Superior temporal gyrus (tissue), 1 donor: ENCODE results near the gene SIX1.

Experiments used
- DNase-seq: peaks from one replicate; pipeline ENCODE4 v3.0.0-alpha.2; 2016; ENCODE audit errors: extremely low spot score

The SIX1 gene

DNA sequence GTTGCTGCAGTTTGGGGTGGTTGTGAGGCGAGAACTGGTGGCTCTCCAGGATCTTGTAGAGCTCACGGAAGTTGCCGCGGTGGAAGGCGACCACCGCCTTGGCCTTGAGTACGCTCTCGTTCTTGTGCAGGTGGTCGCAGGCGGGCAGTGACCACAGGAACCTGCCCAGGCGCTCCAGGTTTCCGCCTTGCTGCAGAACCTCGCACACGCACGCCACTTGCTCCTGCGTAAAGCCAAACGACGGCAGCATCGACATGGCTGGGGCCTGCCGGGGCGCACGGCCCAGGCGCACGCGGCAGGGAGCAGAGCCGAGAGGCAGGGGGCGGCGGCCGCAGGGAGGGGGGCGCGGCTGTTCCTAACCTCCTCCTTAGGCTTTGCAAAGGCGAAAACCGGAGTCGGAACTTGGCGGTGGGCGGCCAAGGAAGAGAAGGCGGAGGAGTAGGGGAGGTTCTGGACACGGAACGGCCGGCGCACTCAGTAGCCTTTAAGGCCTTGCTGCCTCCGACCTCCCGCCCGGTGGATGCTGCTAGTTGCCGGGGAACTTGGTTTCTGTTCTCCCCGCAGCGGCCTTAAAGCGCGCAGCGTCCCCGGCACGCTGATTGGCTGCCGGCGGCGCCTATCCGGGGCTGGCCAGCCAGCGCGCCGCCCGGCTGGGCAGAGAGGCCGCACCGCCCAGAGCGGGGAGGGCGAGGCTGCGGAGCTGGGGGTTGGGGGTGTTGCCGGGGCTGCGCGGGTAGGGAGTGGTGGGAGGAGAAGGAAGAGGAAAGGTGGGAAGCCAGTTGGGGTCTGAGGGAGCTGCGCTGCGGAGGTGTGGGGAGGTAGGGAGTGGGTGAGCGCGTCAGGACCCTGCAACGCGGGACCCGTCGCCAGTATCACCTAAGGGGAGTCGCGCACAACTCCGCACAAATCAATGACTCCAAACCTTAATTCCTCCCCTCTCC lies at the start of gene SIX1:
TSS of gene SIX1 (minus strand) at position 544 of the 941 bp plus-strand sequence. CDS start at position 256, 288 bp downstream.
- no peak for DNase-seq

- no peak for DNase-seq
Measured at GRCh38 chr14:60695327-60695726, 46.0 kb upstream of the SIX1 start.

DNA sequence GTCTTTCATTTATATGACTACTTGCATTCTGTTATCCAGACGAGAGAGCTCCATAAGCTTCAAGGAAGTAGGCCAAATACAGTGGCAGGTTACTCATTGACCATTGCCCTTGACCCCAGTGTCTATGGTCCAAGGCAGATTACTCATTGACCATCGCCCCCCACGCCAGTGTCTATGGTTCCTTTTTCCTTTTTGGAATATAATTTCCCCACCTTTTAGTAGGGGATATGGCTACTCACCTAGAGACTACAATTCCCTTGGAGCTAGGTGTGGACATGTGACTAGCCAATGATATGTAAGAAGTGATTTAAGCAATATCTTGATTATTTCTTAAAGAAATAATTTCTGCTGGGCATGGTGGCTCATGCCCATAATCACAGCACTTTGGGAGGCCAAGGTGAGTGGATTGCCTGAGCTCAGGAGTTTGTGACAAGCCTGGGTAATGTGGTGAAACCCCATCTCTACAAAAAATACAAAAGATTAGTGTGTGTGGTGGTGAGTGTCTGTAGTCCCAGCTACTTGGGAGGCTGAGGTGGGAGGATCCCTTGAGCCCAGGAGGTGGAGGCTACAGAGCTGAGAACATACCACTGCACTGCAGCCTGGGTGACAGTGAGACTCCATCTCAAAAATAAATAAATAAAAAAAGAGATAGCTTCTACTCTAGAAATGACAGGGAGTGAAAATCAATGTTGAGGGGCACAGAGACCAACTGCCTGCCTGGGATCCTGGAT lies 42.3 kb upstream of the SIX1 start:
- no peak for DNase-seq

DNA sequence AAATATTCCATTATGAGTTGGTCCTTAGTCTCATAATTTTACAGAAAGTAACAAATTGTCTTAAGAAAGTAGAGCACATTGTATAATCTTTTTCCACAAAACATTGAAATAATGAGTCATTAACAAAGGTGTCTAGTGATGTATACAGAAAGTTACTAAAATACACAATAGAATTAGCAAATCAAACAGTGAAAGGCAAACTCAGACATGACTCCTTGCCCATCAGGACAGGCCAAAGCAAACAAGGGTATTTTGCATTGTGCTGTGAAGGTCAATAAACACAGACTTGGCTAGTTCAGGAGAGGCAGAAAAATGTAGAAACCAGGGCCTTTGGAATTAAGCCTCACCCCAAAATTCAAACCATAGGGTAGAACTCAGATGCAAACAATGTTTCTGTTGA lies 37.6 kb upstream of the SIX1 start:
- no peak for DNase-seq

GRCh38 chr14:60684203-60684602 lies 34.9 kb upstream of the SIX1 start:
- DNase-seq: no peak

- no peak for DNase-seq
Measured at GRCh38 chr14:60681271-60681670, 32.0 kb upstream of the SIX1 start.

DNA sequence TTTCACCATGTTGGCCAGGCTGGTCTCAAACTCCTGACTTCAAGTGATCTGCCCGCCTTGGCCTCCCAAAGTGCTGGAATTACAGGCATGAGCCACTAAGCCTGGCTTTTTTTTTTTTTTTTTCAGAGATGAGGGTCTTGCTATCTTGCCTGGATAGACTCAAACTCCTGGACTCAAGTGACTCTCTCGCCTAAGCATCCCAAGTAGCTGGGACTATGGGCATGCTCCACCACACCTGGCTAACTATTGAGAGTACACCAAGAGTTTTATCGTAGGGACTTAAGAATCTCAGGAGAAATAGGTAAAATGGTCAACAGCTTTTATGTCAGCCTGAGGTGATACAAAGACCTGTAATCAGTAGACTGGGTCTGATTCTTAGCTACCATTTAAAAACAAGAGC lies 31.2 kb upstream of the SIX1 start:
- DNase-seq: no peak

GRCh38 chr14:60679566-60680258 lies 30.4 kb upstream of the SIX1 start:
- DNase-seq: no peak

GRCh38 chr14:60677701-60678100 lies 28.4 kb upstream of the SIX1 start:
- DNase-seq: no peak

DNA sequence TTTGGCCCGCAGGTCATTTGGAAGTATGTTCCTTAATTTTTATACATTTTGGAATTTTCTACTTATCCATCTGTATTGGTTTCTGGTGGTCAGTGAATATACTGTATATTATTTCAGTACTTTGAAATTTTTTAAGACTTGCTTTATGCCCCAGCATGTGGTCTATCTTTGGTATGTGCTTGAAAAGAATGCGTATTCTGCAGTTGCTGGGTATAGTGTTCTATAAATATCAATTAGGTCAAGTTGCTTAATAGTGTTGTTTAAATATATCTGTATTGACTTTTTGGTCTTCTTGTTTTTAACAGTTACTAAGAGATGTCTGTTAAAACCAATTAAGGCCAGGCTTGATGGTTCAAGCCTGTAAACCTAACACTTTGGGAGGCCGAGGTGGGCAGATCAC lies 21.7 kb upstream of the SIX1 start:
- DNase-seq: no peak

DNA sequence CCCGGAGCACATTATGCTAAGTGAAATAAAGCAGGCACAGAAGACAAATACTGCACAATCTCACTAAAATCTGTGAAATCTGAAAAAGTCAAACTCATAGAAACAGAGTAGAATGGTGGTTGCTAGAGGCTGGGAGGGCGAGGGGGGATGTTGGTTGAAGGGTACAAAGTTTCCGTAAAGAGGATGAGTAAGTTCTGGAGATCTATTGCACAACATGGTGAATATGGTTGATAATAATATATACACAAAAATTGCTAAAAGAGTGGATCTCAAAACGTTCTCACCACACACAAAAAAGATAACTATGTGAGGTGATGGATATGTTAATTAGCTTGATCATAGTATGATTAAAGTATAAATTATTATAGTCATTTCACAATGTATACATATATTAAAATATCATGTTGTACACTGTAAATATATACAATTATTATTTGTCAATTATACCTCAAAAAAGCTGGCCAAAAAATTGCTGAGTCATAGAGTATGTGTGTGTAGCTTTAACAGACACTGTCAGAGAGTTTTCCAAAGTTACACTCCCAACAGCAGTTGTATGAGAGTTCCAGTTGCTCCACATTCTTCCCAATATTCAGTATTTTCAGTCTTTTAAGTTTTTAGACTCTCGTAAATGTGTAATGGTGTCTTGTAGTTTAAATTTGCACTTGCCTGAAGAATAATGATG lies 19.3 kb upstream of the SIX1 start:
- no peak for DNase-seq

GRCh38 chr14:60665177-60665550 lies 15.9 kb upstream of the SIX1 start:
- no peak for DNase-seq

- no peak for DNase-seq
Measured at GRCh38 chr14:60662982-60663381, 13.7 kb upstream of the SIX1 start.

DNA sequence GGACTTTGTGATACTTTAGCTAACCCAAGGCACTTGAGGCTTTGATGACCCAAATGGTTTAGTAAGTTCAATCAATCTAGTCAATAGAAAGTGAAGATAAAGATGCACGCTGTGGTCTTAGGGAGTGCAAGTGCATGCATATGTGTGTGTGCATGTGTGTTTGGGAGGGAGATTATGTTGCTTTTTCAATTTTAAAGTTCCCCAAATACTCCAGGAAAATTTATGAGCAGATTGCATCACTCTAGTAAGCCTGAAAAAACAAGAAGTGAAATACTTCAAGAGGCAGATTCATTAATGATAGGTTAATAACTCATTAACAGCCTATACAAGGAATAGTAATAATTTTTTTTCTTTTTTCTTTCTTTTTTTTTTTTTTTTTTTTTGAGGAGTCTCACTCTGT lies 12.4 kb upstream of the SIX1 start:
- no peak for DNase-seq

DNA sequence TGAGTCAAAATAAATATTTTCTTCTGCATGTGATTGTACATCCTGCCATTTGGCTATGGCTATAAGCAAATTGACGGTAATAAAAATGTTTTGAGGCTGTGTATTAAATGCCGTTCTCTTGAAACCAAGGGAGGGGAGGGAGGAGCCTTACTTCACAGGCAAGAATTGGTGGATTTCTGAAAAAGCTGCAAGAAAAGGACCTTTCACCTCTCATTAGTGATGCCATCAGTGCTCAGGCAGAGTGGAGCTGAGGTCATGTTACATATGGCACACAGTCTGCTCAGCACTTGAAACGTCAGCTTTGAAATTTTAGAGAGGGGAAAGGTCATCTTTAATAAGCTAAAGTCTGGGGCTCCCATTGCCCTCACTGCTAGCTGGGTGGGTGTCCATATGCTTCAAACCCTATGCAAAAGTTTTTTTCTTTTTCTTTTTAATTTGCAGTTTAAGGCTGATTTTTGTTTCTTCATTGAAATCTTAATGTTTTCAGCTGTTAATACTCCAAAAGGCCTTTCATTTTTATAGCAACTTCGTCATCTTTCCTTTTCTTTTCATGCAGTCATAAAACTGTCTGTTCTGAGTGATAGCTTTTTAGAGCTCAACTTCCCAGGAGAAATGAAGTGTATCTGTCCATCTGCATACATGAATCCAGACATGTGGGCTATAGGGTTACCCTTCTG lies 9.8 kb upstream of the SIX1 start:
- DNase-seq: no peak

DNA sequence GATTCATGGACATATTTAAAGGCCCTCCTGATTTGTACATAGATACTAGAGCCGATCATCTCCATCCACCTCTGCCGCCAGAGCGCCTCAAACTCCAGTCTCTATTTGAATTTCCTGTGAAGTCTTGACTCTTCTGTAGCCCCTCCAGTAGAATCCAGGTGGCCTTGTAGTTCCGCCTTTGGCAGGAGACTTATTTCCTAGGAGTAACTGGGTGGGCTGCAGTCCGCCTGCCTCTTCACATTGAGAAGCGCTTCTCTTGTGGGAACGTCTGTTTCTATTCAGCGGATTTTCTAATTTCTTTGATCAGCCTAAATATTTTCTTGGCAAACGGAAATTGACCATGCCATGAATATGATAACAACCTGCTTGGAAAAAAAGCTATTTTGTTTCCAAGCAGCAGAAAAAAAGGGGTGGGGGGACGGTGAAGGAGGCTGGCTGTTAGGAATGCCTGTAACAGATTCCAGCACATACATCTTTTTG lies 9.0 kb upstream of the SIX1 start:
- DNase-seq: no peak

- no peak for DNase-seq
Measured at GRCh38 chr14:60657456-60658210, 8.4 kb upstream of the SIX1 start.

DNA sequence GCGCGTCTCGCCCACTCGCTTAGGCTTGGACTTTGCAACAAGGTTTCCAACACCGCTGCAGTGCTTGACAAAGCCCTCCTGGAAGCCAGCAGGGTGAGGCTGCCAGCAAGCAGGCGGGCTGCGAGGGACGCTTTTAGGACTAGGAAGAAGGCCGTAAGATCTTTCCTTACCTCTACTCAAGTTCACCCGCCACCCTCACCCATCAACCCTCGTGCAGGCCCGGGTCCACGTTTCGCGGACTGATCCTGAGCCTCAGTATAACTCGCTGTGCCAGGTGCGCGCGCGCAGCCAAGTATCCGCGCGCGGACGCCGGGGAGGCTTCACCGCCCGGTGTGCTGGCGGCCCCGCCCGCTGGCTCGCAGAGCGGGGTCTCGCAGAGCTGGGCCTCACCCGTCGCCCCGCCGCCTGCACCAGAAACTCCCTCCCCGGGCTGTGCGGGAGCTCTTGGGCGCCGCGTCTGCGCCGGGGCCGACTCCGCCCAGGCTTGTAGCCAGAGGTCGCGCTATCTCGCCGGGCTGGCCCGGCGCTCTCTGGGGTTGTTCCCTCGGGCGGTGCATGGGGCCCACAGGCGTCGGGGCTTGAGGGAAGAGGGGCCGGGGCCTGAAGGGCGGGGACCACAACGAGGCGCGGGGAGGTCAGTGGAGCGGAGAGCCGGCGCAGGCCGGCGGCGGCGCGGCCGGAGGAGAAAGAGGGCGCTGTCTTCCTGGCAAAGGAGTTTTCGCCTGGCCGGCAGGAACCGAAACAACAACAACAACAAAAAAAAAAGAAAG lies 7.6 kb upstream of the SIX1 start:
- no peak for DNase-seq

- no peak for DNase-seq
Measured at GRCh38 chr14:60655898-60656685, 6.8 kb upstream of the SIX1 start.
